Peyer's patch (tissue), 4 donors: ENCODE data around the gene SCIMP.

Experiments used
- CTCF ChIP-seq, 6 experiments: fragments of 450-650 bp in 4 of 6; fragments of 200-600 bp in 2 of 6; sonication (generic) in 1 of 6; IDR thresholded peaks; one replicate each; pipeline ENCODE4 v1.5.1; 2017 to 2019; ENCODE audit warnings: antibody characterized with exemption in 6 of 6, mild to moderate bottlenecking in 3 of 6, moderate library complexity in 1 of 6
- POLR2A ChIP-seq, 2 donors: fragments of 450-650 bp; IDR thresholded peaks; one replicate each; pipeline ENCODE4 v1.5.1; 2017; ENCODE audit warnings: antibody characterized with exemption in 2 of 2, mild to moderate bottlenecking in 2 of 2, moderate library complexity in 2 of 2

- no peak for TF ChIP-seq POLR2A (IDR thresholded peaks at IDR 0.05)
- no peak for TF ChIP-seq CTCF (IDR thresholded peaks at IDR 0.05)
Measured at GRCh38 chr17:5183410-5183793, 51.3 kb downstream of the SCIMP start.
